ENCODE data around the gene ARHGEF40. TPM values are rescaled to one million over a fixed set of nuclear protein-coding genes. Genes with fewer than 3 reads are reported as not detected.

Gene ARHGEF40
- total RNA-seq, 1 donor from 2014 or later, result not detected

DNA sequence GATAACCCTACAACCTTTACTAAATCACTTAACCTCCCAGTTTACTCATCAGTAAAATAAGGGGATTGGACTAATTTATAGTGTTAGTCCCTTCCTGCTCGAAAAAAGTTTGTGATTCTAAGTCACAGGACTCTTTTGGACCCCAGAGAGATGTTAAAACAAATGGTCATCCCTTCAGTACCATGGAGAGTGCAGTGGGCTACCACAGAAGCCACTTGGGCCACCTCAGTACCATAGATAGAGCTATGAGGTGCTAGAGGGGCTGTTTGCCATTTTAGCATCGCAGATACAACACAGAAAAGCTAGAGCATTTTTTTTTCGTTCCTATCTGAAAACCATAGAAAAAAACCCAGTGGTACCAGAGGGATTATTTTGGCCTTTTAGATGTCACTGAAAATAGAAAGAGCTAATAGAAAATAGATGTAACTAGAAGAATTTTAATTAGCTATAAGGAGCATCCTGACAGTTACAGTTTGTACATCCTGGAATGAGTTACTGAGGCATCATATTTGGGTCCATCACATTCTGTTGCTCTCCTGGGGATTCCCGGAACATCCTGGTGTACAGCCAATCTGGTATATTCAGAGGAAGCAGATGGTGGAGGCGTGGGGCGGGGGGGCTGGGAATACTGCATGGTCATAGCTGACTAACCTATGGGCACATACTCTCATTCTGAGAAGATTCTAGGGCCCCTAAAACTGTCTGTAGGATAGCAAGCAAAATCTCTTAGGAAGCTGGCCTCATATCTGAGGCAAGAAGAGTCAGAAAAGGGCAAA, 25.5 kb downstream of the ARHGEF40 start:
- intact Hi-C loops (cut with micrococcal nuclease), result no loop called here

DNA sequence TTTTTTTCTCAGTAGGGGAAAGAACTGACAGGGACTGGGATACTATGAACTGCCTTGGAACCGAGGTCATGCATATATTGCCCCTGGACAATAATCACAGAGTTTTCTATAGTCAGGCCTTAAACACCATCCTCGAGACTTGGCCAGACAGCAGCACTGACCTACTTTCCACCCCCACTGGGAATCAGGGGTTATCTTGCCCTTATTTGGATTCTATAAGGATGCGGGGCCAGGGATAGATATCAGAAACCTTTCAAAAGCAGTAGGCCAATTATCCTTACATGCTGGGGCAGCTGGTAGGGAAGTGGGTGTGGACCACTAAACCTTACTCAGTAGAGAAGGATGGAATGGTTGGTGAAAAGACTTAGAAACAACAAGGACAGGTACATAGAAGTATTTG, 26.3 kb downstream of the ARHGEF40 start:
- intact Hi-C loops (cut with micrococcal nuclease), result no loop called here

DNA sequence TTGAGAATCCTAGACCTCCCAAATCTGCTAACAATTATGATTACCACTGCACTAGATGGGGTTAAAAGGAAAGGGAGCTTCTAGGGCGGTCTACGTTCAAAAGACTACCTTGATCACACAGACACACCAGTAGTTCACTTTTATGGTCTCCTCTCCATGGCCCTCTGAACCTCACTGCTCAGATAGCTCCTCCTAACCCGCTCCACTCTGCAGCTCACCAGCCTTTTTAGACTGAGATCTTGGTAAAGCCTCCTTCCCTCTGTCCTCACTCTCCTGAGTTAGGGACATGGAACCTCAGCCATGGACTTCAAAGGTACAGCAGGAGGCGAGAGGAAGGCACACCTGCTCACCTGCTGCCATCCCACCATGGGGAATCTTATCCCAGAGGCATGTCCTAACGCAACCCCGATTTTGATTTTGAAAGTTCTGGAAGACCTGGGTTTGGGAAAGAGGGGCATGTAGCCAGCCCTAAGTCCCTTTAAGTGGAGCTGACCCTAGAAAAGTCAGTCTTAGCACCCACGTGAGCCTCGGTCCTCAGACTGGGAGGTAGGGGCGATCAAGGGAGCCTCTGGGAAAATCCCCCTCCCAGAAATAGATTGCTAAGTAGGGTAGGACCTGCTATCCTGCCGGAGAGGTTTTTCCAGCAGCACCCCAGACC, 27.0 kb downstream of the ARHGEF40 start:
- intact Hi-C loops (cut with micrococcal nuclease), result no loop called here

DNA sequence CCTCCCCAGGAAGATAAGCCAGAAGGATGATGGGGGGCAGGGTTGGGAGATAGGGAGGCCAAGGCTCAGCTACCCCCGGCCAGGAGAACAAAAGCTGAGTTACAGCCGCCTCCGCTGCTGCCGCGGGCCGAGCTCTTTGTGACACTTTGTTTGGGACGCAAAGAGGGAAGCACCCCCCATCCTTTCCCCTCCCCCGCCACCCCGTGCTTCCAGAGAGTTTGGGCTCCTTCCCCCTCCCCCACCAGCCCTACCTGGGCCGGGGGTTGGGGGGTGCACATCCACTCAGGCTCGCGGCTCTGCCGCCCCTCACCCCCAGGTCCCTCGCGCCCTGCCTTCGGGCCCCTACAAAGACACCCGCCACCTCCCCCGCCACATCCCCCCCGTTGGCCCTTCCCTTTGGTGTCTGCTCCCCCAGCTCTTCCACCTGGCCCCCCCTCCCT, 27.6 kb downstream of the ARHGEF40 start:
- intact Hi-C loops (cut with micrococcal nuclease), result no loop called here

DNA sequence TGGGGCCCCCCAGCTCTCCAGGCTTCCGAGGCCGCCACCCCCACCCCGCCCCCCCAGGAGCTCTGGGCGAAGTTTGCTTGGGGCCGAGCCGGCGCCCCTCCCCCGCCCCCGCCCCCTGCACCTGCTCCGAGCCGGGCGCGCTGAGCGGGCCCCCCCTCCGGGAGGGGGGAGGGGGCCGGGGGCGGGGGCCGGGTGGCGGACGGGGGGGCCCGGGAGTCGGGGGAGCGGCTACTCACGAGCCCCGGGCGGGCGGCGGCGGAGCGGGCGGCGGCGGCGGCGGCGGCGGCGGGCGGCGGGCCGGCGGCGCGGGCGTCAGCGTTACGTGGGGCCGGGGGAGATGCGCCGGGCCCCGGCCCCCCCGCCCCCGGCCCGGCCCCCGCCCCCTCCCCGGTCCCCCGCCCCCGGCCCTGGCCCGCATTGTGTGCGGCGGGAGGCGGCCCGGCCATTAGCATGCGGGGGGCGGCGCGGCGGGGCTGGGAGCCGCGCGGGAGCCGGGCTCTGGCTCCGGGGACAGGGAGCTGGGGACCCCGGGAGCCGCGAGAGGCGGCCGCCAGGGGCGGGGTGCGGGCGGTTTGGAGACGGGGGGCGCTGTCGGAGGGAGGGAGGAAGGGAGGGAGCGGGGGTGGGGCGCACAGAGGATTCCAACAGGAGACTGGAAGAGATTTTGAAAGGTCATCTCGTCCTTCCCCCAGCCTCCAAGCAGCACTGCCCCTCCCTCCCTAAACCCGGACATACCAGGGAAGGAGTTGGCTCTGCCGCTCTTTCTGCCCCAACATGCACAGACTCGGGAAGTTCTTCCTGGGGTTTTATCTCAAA, 28.2 kb downstream of the ARHGEF40 start, which contains the start of gene ZNF219:
Gene ZNF219, minus strand, starts transcription at position 580 of the 816 bp plus-strand sequence. CDS start 5,064 bp downstream, outside the sequence.
- intact Hi-C loops (cut with micrococcal nuclease), result no loop called here

DNA sequence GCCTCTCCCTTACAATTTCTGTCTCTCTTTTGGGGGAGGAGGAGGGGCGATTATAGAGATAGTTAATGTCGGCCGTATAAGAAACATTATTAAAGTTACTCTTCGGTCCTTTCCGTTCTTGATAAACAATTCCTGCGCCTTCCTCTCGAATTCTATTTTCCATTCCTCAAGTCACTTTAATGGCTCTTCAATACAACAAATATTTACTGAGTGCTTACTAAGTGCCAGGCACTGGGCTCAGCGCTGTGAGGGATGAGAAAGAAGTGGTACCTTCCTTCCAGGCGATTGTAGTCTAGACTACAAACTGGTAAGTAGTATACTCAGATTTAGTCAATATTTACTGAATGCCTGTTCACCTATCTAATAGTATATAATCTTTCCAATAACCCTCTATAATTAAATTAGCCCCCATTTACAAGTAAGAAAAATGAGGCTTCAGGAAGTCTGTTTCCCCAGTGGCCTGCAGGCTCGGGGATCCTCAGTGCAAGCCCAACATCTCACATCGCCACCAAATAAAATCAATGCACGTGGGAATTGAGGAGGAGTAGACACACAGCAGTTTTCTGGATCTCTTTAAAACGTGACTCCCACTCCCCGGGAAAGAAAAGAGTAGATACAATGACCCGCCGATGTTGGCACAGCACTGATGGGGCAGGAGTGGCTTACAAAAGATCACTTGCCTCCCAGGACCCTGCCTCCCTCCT, 28.9 kb downstream of the ARHGEF40 start:
- intact Hi-C loops (cut with micrococcal nuclease), result no loop called here

DNA sequence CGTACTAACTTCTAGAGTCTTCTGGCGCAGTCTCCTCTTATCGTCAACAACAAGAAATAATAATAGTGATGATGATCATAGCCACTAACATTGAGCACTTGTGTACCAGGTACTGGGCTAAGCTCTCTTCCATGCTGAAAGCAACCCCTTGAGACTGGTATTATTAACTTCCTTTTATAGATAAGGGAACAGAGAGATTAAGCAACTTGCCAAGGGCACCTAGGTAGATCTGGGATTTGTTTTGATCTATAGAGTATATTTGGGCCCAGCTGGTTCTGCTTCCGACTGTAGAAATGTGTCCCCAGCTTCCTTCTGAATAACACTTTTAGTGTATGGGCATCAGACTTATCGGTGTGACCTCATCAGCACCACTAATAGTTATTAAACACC, 29.5 kb downstream of the ARHGEF40 start:
- intact Hi-C loops (cut with micrococcal nuclease), result no loop called here

DNA sequence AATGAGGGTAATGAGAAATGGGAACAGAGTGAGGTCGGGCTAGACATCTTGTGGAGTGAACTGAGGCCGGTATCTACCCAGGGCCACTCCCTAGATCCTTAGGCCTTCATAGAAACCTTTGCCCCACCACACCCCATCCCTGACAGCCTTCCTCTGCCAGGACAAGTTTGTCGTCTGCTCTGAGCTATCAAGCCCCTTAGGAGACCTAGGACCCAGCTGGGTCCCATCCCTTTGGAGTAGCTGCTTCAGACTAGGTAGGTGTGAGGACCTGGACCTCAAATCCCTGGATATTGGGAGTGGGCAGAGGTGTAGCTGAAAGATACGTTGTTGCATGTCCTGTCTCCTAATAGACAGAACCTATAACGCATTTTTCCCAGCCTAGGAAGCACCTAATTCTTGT, 30.8 kb downstream of the ARHGEF40 start, which contains the start of gene TMEM253:
Gene TMEM253, plus strand, starts transcription at position 136 of the 400 bp plus-strand sequence. CDS start 278 bp downstream, outside the sequence.
- intact Hi-C loops (cut with micrococcal nuclease), result loop anchor here (5.0 to 10.0 kb wide), 4 partner anchors 281 to 759 kb away; partner anchors contain the start of genes APEX1, OSGEP, PARP2 and SUPT16H

DNA sequence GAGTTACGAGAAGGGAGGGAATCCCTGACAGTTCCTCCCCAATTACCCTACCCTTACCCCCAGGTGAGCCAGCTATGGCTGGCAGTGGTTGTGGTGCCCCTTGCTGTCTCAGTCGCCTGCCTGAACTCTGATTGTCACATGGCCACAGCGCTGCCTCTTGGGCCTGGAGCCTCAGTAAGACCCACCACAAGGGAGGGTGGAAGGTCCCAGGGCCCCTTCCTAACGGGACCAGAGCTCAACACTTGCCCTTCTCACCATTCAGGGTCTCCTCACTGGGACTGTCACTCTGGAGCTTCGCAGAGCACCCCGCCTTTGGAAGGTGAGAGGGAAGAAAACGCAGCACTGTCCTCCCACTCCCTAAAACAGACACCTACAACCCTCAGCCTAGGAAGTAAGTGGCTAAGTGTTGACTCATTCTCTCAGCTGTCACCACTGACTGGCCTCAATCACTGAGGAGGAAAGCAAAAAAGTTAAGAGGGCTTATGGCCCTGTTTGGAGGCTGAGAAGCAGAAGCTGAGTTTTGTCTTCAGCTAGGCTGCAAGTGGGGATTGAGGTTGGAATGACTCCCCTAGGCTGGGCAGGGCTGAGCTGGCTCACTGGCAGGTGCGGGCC, 31.8 kb downstream of the ARHGEF40 start:
- intact Hi-C loops (cut with micrococcal nuclease), result loop anchor here (5.0 to 10.0 kb wide), 4 partner anchors 280 to 760 kb away; partner anchors contain the start of genes APEX1, OSGEP, PARP2 and SUPT16H

DNA sequence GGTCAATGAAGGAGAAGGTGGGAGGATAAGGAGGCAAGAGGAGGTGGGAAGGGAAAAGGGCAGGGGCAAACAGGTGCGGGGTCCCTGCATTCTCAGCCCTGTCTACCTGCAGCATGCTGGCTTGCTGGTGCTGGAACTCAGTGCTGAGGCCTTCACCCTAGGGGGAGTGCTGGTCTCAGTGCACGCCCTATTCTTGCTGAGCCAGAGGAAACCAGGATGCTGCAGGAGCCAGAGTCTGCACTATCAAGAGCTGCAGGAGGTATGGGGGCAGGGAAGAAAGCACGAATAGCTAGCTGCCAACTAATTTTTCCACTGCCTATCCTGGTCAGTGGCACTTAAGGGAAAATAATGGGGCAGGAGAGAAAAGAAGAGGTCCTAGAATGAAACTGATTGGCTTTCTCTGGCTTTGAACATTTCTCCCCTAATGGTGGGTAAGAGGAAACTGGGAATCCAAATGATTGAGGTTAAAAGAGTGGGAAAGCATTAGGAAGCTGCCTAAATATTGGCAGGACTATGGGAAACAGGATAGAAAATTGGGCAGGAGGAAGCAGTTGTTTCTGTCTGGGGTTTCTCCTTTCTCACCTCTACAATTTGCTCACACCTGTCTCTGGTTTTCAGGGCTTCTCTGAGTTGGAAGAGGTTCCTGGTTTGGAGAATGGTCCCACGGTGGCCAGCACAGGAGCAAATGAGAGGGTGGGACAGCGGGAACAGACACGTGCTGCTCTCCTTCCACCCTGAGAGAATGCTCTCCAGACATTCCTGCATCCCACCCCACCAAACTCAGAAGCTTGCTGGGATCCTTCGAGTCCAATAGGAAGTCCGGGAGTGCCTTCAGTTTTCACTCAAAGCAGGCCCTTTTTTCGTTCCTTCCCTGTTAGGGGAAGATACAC, 32.7 kb downstream of the ARHGEF40 start:
- intact Hi-C loops (cut with micrococcal nuclease), result loop anchor here (5.0 to 10.0 kb wide), 4 partner anchors 280 to 760 kb away; partner anchors contain the start of genes APEX1, OSGEP, PARP2 and SUPT16H

DNA sequence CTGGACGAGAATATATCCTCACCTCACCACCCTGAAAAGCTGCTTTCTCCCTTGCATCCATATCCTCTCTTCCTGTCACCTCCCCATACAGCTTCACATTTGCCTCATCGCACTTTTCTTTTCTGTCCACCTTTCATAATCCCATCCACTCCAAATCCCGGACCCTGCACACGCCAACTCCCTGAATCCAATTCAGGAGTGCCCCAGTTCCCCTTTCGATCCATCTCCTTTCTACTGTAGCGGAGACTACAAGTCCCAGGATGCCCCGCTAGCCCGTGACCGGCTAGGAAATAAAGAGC, 33.3 kb downstream of the ARHGEF40 start:
- intact Hi-C loops (cut with micrococcal nuclease), result loop anchor here (5.0 to 10.0 kb wide), 4 partner anchors 279 to 761 kb away; partner anchors contain the start of genes APEX1, OSGEP, PARP2 and SUPT16H

DNA sequence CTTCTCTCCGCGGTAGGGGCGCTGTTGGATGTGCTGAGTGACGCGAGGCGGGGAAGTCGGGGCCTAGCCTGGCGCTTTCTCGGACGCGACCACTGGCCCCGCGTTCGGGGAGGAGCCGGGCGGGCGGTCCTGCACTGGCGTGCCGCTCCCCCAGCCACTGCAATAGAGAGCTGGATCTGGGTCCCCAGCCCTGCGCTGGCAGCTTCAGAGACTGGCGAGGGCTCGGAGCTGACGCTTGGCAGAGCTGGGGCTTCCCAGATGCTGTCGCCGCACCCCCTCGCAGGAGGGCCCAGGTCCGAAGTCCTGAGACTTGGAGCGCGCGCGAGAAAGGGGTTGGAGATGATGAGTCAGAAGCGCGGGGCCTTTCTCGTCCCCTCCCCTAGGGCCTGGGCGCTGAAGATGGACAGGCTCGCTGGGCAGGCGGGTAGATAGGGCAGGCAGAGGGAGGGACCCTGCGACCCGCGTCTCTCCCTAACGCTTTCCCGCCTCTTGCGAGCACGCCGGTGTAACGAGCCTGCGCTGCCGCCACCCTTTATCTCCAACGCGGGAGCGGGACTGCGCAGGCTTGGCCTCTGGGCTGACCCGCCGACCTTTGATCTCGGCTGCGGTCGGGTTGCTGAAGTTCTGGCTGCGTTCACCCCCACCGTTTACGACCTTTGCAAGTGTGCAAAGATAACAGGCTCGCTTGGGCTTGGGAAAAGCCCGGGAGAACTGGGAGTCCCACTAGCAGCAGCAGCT, 33.8 kb downstream of the ARHGEF40 start:
- intact Hi-C loops (cut with micrococcal nuclease), result loop anchor here (1.0 to 10.0 kb wide), 10 partner anchors 12 to 762 kb away; partner anchors contain the start of genes APEX1, HNRNPC, OSGEP and PARP2

DNA sequence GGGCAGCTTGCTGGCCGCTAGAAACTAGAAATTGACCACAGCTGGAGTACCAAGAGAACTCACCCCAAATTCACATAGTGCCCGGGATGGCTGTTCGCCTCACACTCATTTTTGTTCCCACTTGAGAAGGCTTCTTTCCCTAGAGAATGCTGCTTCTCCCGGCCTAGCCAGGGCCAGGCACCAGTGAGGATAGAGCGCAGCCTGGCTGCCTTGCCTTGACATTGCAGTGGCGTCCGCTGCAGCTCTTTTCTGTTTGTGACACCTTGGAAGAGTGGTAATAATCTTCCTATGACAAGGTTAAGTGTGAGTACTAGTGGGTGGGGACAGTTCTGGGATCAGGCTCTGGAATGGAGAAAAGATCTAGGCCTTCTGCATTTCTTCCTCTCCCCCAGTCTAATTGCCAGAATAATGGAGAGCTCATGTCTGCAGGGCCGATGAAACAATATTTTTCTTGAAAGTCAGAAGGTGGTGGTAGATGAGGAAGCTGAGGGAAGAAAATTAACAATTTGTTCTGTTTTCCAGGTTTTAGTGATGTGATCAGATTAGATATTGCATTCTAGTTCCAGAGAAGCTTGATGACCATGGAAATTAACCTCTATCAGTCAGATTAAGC, 34.5 kb downstream of the ARHGEF40 start:
- intact Hi-C loops (cut with micrococcal nuclease), result loop anchor here (1.0 to 10.0 kb wide), 10 partner anchors 12 to 762 kb away; partner anchors contain the start of genes APEX1, HNRNPC, OSGEP and PARP2

DNA sequence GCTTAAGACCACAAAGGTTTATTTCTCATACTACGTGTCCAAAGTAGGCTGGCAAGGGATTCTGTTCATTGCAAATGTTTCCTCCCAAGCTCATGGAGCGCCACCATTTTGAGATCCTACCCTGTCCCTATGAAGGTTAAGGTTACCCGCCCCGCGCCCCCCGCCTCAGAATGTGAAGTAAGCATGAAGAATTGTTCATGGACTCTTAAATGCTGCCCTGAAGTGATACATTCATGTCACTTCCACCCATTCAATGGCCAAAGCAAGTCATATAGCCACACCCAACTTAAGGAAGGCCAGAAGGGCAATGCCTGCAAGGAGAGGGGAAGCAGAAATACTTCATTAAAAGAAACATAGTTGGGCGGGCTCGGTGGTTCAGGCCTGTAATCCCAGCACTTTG, 35.0 kb downstream of the ARHGEF40 start:
- intact Hi-C loops (cut with micrococcal nuclease), result loop anchor here (10.0 kb wide), 2 partner anchors 330 to 650 kb away; partner anchors contain the start of genes APEX1 and OSGEP

DNA sequence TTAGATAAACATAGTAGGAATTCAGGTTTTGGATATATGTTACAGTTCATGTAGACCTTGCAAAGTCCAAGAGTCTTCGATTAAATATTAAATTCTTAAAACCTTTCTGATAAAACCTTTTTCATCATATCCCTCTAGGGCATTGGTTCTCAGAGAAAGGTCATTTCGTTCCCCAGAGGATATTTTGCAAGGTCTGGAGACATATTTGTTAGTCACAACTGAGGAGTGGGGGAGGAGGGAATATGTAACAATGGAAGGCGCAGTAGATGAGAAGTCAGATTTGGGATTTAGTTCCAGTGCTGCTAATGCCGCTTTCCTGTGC, 36.0 kb downstream of the ARHGEF40 start:
- intact Hi-C loops (cut with micrococcal nuclease), result loop anchor here (10.0 kb wide), 2 partner anchors 329 to 651 kb away; partner anchors contain the start of genes APEX1 and OSGEP

DNA sequence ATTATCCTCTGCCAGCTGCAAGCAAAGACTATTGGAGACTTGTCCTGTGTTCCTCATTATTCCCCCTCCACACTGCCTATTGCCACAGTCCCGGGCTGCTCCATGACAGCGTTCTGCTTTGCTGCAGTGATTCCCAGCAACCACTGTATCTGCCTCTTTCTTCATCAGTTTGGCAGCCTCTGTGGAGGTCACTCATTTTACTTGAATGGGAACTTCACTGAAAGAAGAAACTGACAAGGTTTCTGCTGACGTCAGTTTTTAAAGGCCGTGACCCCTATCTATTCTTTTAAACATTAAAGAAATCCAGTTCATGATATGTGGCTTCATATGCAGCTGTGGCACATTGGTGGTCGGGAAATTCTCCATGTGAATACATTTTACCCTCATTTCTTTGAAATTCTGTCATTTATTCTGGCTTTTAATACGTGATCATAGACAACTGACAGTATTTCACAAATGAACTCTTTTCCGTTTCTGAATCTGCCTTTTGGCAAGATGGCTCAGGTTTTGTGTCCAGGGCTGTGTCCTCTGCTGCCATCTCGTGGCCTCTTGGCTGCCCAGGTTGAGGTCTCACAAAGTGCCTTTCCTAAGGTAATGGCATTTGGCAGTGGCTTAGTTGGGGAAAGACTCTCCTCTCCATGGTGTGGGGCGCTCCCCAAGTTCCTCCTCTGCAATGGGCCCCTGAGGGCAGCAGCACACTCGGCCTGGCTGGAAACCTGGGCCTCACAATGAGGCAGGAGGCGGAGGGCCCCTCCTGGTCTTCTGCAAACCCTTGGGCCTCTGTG, 36.6 kb downstream of the ARHGEF40 start:
- intact Hi-C loops (cut with micrococcal nuclease), result loop anchor here (10.0 kb wide), 2 partner anchors 328 to 652 kb away; partner anchors contain the start of genes APEX1 and OSGEP

DNA sequence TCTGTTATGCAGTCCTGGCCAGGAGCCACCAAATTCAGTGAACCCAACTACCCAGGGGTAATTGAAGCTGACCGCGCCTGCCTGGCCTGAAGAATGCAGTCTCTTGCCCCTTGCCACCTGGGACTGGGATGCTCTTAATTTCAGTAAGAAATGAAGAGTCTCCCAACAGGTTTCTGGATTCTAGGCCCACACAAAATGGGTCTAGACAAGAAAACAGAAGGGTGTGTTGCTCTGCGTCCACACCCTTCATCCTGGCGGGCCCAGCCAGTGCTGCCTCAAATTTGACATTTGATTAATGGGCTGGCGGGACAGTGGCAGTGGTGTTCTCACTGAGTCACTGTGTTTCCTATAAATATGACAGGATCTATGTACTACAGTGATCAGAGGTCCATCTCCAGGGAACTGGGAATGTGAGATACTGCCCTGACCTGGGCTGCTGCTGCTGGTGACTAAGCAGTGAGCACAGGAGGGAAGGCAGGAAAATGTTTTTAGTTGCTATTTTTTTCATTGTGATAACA, 37.2 kb downstream of the ARHGEF40 start:
- intact Hi-C loops (cut with micrococcal nuclease), result loop anchor here (10.0 kb wide), 2 partner anchors 327 to 653 kb away; partner anchors contain the start of genes APEX1 and OSGEP
